Activated CD4-positive, CD25-positive, alpha-beta regulatory T cell treated with anti-CD3 and anti-CD28 coated beads, Interleukin-2, amount 50 U/mL, for 16 hours (primary cell): ENCODE data around the gene METTL6.
"Not testable (repeated sequence)": the region's sequence is repeated elsewhere in the genome, so short reads cannot be mapped to it uniquely, and the experiment has no call there.

ENCODE experiments used
- DNase-seq: peaks from one replicate; pipeline ENCODE4 v3.0.0-alpha.2; 2020; ENCODE audit warnings: low read depth, low spot score

METTL6 gene

DNA sequence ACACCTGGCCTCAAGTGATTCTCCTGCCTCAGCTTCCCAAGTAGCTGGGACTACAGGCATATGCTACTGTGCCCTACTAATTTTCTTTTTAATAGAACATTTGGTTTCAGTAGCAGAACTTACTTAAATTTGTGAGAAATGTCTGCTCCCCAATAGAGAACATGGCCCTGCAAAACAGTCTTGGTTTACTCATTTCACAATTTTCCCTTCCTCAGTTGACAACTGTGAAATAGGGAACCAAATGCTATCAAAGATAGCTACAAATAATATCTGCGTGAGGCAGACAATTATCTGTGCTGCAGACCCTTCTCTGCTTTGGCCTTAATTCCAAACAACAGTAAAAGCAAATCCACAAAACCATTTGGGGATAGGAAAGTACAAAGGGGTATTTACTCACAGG, 22.6 kb downstream of the METTL6 start:
- no peak for DNase-seq

DNA sequence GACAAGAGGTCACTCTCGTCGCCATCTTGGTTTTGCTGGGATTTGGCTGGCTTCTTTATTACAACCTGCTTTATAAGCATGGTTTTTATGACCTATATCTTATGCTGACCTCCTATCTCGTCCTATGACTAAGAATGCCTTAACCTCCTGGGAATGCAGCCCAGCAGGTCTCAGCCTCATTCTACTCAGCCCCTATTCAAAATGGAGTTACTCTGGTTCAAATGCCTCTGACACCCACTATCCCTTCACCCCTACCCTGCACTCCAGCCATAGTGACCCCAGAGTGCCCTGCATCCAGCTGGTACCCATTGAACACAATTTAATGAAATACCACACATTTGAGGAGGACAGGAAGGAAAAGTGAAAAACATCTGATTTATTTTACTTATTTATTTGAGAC, 23.4 kb downstream of the METTL6 start:
- DNase-seq, result no peak

DNA sequence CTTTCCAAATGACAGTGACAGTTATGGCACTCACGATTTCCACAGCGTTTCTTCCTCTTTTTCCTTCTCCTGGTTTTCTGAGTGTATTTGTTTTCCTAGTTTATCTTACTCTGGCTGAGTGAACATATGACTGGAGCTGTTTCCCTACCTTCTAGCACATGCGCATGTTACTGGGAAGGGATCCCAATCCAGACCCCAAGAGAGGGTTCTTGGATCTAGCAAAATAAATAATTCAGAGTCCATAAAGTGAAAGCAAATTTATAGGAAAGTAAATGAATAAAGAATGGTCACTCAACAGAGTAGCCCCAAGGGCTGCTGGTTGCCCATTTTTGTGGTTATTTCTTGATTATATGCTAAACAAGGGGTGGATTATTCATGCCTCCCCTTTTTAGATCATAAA, 23.8 kb downstream of the METTL6 start:
- DNase-seq, result no peak

DNA sequence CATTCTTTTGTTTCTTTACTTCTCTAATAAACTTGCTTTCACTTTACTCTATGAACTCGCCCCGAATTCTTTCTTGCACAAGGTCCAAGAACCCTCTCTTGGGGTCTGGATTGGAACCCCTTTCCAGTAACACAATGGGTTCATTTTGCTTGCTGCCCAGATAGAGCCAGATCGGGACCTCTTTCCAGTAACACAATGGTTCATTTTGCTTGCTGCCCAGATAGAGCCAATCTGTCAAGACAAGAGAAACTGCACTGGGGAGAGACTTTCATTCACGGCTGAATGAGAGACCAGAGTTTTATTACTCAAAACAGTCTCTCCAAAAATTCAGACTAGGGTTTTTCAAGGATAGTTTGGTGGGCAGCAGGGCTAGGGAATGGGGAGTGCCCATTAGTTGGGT, 25.4 kb downstream of the METTL6 start:
- DNase-seq, result no peak

DNA sequence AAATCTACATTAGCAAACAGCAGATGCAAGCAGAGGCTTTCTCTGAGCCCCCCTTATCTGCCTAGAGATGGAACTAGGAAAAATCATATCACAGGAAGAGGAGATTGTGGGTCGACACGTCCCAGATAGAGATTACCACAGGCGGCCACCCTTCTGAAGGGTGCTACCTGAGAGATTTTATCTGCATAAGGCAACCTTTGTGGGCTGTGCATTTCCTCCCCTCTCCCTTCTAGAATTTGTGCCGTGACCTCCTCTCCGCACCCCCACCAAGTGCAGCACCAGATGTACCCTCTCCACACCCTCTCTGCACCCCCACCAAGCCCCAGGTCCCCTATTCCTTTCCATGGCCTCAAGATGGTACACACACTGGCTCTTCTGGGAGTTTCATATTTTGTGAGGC, 27.4 kb downstream of the METTL6 start:
- no peak for DNase-seq

DNA sequence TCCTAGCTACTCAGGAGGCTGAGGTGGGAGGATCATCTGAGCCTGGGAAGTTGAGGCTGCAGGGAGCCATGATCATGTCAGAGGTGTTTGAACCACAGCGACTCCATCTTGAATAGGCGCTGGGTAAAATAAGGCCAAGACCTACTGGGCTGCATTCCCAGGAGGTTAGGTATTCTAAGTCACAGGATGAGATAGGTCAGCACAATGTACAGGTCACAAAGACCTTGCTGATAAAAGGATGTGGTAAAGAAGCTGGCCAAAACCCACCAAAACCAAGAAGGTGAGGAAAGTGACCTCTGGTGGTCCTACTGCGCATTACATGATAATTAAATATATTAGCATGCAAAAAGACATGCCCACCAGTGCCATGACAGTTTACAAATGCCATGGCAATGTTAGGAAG, 28.6 kb downstream of the METTL6 start:
- DNase-seq, result not testable (repeated sequence)

DNA sequence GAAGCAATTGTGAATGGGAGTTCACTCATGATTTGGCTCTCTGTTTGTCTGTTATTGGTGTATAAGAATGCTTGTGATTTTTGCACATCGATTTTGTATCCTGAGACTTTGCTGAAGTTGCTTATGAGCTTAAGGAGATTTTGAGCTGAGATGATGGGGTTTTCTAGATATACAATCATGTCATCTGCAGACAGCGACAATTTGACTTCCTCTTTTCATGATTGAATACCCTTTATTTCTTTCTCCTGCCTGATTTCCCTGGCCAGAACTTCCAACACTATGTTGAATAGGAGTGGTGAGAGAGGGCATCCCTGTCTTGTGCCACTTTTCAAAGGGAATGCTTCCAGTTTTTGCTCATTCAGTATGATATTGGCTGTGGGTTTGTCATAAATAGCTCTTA, 34.1 kb downstream of the METTL6 start:
- not testable (repeated sequence) for DNase-seq

DNA sequence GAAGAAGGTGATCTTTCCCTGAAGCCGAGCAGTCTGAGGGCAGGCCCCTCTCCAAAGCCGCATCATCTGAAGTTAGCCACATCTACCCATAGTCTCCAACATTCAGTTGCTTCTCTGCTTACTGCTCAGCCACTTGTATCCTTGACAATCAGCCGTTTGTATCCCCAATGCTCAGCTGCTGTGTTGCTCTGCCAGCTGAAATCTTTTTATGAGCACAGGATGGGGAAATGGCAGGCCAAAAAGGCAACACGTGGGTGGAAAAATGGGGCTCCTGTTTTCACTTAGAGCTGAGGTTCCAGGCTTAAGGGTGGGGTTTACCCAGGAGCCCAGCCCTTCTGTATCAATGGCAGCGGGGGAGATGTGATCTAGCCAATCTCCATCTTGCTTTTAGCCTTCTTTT, 36.3 kb downstream of the METTL6 start:
- DNase-seq, result no peak

DNA sequence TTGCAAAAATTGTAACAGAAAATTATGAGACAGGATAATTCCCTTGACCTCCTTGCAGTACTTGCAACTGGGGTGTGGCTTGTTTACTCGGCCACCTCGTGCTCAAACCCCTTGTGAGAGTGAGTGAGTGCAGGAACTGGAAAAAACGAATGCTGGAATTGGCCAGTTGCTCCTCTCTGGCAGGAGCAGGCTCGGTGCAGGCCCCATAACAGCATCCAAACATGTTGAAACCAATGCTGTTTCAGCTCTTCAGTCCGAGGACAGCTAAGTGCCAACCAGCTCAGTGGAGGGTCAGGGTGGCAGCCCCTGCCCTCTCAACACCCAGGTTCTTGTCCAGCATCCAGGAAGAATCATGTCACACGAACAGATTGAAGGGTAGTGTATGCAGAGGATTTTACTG, 36.9 kb downstream of the METTL6 start:
- DNase-seq, result no peak

DNA sequence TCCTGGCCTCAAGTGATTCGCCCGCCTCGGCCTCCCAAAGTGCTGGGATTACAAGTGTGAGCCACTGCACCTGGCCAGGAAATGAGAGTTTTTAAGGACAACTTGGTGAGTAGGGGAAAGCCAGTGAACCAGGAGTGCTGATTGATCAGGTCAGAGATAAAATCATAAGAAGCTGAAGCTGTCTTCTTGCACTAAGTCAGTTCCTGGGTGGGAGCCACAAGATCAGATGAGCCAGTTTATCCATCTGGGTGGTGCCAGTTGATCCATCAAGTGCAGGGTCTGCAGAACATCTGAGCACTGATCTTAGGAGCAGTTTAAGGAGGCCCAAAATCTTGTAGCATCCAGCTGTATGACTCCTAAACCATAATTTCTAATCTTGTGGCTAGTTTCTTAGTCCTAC, 39.0 kb downstream of the METTL6 start:
- DNase-seq, result not testable (repeated sequence)

DNA sequence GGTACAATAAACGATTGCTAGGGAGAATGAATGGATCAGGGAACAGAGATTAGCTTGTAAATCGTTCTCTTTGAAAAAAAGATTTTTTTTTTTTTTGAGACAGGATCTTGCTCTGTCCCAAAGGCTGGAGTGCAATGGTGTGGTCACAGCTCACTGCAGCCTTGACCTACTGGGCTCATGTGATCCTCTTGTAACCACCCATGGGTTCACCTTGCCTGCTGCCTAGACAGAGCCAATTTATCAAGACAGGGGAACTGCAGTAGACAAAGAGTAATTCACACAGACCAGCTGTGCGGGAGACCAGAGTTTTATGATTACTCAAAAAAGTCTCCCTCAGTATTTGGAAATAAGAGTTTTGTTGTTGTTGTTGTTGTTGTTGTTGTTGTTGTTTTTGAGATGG, 39.6 kb downstream of the METTL6 start:
- DNase-seq, result no peak

DNA sequence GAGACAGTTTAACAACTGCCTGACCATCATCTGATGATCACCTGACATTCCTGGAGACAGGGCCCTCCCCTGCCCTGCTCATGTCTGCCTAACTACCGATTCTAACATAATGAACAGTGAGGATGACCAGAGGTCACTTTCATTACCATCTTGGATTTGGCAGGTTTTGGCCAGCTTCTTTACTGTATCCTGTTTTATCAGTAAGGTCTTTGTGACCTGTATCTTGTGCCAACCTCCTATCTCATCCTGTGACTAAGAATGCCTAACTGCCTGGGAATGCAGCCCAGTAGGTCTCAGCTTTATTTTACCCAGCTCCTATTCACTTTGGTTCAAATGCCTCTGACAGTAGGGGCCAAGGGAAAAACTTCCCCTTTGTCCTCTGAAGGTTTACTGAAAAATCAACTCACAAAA, 40.2 kb downstream of the METTL6 start:
- DNase-seq, result no peak

DNA sequence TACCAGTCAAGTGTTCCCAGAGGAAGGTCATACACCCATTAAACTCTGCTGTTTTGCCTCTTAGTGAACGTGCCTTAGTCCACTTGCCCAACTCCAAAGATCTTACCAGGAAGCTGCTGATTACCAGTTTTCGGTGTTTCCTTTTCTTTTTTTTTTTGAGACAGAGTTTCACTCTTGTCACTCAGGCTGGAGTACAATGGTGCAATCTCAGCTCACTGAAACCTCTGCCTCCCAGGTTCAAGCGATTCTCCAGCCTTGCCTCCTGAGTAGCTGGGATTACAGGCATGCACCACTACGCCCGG, 40.7 kb downstream of the METTL6 start:
- not testable (repeated sequence) for DNase-seq

DNA sequence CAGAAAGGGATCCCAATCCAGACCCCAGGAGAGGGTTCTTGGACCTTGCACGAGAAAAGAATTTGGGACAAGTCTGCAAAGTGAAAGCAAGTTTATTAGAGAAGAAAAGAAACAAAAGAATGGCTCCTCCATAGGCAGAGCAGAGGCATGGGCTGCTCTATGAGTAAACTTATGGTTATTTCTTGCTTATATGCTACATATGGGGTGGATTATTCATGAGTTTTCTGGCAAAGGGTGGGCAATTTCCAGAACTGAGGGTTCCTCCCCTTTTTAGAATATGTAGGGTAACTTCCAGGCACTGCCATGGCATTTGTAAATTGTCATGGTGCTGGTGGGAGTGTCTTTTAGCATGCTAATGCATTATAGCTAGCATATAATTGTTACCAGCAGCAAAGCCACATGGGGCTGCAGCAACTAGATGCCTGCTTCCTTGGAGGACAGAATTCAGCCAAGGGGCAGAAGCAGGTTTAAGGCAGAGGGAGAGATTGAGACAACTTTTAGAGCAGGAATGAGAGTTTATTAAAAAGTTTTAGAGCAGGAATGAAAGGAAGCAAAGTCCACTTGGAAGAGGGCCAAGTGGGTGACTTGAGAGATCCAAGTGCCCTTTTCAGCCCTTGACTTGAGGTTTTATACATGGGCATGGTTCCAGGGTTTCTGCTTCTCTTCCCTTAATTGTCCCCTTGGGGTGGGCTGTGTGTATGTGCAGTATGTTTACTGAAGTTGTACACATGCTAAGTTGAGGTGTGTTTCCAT, 41.3 kb downstream of the METTL6 start:
- no peak for DNase-seq

DNA sequence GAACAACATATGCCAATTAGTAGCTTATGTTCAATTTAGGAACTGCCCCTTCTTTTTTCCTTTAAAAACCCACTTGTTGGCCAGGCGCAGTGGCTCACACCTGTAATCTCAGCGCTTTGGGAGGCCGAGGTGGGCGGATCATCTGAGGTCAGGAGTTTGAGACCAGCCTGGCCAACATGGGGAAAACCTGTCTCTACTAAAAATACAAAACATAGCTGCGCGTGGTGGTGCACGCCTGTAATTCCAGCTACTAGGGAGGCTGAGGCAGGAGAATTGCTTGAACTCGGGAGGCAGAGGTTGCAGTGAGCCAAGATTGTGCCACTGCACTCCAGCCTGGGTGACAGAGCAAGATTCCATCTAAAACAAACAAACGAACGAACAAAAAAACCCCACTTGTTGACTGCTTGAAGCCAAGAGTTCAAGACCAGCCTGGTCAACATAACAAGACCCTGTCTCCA, 42.1 kb downstream of the METTL6 start:
- not testable (repeated sequence) for DNase-seq

DNA sequence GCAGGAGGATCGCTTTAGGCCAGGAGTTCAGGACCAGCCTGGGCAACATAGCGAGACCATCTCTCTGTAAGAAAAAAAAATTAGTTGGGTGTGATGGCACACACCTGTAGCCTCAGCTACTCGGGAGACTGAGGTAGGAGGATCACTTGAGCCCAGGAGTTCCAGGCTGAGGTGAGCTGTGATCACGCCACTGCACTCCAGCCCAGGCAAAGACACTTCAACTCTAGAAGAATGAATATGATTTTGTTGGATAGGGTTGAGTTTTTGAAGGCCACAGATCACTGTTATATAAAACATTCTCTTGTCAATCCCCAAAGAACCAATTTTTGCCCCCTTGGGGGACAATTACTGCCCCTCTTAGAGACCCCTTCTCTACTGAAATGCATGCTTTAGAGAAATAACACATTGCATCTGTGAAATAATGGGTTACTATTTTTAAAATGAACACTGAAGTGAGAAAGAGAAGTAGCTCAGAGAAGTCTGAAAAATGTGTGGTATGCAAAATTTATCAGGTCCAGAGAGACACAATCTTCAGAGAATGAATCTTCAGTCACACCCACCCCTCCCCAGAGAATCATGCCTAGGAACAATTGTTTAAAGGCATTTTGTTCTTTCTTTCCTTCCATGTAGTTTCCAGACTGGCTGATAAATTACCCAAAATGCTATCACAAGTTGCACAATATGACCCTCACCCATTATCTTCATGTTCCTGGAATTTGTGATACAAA, 42.7 kb downstream of the METTL6 start:
- no peak for DNase-seq

DNA sequence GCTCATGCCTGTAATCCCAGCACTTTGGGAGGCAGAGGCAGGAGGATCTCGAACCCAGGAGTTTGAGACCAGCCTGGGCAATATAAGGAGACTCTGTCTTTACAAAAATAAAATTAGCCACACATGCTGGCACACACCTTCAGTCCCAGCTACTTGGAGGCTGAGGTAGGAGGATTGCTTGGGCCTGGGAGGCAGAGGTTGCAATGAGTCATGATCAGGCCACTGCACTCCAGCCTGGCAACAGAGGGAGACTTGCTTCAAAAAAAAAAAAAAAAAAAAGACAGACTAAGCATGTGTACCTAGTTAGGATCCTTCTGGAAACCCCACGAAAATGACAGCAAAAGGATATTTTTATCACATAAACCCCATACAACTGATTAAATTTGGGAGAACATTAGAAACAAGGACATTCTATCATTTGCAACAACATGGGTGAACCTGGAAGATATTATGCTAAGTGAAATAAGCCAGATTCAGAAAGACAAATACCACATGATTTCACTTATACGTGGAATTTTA, 44.9 kb downstream of the METTL6 start:
- DNase-seq, result no peak

DNA sequence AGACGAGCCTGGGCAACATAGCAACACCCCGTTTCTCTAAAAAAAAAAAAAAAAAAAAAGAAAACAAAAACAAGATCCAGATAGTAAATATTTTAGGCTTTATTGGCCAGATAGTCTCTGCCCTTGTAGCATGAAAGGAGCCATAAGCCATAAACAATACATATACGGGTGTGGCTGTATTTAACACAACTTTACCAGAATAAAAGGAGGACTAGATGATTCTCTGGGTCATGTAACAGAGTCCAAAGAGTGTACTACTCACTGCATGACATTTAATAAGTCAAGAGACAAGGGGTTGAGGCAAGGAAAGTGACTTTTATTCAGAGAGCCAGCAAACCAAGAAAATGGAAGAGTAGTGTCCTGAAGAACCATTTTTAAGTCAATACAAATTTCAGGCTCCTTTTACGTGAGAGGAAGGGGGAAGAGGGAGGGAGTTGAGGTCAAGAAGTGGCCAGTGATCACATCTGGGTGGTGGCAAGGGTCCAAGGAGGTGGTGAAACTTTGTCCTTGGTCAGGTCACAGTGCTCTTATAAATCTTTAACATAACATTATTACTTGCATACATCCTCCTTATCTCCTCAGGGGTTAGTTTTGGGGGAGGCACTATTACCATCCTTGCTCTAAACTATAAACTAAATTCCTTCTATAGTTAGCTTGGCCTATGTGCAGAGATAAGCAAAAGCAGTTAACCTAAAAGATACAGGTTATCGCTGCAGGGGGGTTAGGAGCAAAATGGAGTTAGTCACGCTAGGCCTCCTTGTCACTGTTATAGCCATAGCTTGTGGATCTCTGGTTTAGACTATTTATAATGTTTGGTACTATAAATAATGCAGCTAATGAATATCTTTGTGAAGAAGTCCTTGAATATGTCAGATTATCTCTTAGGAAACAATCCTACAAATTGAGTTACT, 46.1 kb downstream of the METTL6 start:
- DNase-seq, result no peak

DNA sequence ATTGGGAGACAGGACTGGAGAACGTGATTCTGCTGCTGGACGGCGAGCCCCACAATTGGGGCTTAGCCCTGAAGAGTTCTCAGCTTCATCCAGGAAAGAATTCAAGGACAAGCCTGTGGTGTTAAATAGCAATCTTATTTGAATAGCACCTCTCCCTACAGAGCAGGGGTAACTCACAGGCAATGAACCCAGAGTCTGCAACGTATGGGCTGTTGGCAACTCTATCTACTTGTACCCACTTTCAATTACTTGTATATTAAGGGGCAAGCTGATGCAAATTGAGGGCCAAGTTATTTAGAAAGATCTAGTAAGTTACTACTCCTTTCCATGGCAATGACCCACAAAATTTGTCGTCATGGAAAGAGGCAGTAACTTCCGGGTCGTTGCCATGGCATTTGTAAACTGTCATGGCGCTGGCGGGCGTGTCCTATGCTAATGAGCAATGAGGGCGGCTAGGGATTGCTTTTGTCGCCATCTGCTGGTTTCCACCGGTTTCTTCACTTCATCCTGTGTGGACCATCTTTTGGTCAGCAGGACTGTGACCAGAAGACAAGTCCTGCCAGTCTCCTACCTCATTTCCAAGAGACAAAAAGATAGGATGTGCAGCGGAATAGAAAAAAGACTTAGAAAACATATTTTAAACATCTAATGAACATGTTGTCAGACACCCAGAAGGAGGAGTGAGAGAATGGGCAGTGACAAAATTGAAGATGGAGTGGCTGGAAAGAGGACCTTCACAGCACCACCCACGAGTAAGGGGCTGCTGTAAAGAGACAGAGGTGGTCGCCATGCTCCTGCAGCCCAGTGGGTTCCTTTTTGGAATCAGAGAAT, 49.2 kb downstream of the METTL6 start:
- DNase-seq, result peak; percentile 95

DNA sequence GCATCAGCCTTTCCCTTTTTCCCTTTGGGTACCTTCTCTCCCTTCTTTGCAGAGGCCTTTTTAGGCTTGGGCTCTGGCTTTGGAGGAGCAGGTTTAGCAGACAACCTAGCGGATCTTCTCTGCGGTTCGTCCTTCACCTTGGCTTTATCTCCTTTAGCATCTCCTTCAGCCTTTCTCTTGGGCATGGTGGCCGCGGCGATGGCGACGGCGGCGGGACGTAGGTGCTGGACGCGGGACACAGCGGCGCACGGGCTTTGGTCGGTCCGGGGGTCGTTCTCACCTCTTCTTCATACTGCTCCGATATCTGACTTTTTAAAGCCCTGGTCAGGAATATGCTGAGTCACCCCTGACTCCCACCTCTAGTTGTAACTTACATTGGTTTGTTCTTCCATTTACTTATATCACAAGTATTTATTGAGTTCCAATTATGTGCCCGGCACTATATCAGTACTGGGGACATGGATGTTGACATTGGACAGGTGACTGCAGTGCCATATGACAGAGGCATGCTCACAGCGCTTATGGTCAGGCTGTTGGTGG, 51.8 kb downstream of the METTL6 start:
- no peak for DNase-seq

DNA sequence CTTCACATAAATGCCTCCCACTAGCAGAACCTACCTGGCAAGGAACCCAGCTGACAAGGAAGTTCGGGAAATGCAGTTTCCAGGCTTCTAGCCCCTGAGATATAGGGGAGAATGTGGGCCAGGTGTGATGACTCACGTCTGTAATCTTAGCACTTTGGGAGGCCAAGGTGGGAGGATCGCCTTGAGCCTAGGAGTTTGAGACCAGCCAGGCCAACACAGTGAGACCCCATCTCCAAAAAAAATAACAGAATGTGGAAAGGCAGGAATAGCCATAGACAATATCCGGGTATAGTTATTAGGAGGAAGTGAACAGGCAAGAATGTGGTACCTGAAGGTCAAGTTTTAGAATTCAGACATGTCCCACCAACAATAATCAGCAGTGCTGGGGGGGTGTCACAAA, 54.4 kb downstream of the METTL6 start:
- no peak for DNase-seq
